ENCODE measurements around the gene CIDEB. TPM values are rescaled to one million over a fixed set of nuclear protein-coding genes. Genes with fewer than 3 reads are reported as not detected.
A peak's percentile ranks its signal among the peaks of the same experiment; 100 is the strongest.

CIDEB gene
- total RNA-seq, 1 donor from 2014 or later: not detected

DNA sequence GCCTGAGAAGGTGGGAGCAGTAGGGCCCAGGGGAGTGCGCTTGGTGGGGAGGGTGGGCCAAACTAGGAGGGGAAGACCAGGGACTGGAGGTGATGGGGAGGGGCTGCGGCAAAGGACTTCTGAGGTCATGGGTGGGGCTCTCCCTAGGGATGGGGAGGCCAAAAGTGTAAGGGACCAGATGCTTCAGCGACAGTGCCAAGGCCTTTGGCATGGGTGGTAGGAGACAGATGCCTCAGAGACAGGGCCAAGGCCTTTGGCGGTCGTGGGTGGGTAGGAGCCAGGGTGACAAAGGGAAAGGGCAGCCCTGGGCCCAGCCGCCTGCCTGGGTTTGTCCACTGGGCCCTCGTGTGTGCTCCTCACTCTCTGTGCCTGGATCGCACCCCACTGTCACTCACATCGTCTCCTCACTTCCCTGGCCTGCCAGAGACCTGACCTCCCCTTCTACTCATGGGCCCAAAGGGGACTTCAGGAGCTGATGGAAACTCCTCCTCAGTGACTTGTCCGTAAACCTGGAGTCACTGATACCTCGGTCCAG, 23.2 kb downstream of the CIDEB start:
- TF ChIP-seq, protein P1, sequence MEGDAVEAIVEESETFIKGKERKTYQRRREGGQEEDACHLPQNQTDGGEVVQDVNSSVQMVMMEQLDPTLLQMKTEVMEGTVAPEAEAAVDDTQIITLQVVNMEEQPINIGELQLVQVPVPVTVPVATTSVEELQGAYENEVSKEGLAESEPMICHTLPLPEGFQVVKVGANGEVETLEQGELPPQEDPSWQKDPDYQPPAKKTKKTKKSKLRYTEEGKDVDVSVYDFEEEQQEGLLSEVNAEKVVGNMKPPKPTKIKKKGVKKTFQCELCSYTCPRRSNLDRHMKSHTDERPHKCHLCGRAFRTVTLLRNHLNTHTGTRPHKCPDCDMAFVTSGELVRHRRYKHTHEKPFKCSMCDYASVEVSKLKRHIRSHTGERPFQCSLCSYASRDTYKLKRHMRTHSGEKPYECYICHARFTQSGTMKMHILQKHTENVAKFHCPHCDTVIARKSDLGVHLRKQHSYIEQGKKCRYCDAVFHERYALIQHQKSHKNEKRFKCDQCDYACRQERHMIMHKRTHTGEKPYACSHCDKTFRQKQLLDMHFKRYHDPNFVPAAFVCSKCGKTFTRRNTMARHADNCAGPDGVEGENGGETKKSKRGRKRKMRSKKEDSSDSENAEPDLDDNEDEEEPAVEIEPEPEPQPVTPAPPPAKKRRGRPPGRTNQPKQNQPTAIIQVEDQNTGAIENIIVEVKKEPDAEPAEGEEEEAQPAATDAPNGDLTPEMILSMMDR (IDR thresholded peaks at IDR 0.05): no peak
- H3K9me3 Mint-ChIP-seq (ENCODE audit: low read depth): no peaks in the 10 kb centered on the region
- H3K4me3 Mint-ChIP-seq (ENCODE audit: unreplicated experiment): no peak overlapping the region
- H3K27ac Mint-ChIP-seq (ENCODE audit: unreplicated experiment): no peak overlapping the region
- H3K36me3 Mint-ChIP-seq (ENCODE audit: low read depth): no peaks in the 10 kb centered on the region
- no peaks in the 10 kb centered on the region for H3K27me3 Mint-ChIP-seq (ENCODE audit: low read depth)
- peak; percentile 73 for DNase-seq (ENCODE audit: low spot score)
- H3K4me1 Mint-ChIP-seq (ENCODE audit: low read depth): peaks cover 8% of the 10 kb centered on the region

DNA sequence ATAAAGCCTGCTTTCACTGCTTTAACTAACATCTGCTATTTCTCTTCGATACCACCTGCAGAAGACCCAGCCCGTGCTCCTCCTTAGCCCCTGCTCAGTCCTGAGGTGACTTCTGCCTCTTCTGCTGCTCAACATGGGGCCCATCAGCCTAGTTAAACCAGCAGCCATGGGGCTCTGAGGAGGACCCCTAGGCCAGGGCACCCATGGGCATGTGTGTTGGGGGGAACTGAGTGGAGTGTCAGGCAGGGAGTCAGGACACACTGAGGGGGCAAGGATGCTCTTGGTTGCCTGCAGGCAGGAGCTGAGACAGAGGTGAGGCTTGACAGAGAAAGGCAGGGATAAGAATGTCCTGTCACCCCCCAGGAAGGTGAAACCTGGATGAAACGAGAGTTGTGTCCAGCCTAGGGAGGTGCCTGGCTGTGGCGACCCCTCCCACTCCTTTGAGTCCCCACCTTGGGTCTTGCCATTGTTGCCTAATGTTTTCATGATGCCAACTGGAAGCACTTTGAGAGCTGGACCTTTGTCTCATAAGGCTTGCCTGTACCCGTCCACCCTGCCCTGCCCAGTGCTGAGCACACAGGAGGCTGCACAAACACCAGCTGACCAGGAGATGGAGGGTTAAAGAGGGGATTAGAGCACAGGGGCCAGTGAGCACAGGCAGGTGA, 23.8 kb downstream of the CIDEB start:
- no peak overlapping the region for H3K4me3 Mint-ChIP-seq (ENCODE audit: unreplicated experiment)
- peak; percentile 59 for DNase-seq (ENCODE audit: low spot score)
- peaks cover 8% of the 10 kb centered on the region for H3K4me1 Mint-ChIP-seq (ENCODE audit: low read depth)
- H3K9me3 Mint-ChIP-seq (ENCODE audit: low read depth): no peaks in the 10 kb centered on the region
- no peaks in the 10 kb centered on the region for H3K36me3 Mint-ChIP-seq (ENCODE audit: low read depth)
- TF ChIP-seq, protein P1 (IDR thresholded peaks at IDR 0.05): no peak
- no peaks in the 10 kb centered on the region for H3K27me3 Mint-ChIP-seq (ENCODE audit: low read depth)
- H3K27ac Mint-ChIP-seq (ENCODE audit: unreplicated experiment): no peak overlapping the region

DNA sequence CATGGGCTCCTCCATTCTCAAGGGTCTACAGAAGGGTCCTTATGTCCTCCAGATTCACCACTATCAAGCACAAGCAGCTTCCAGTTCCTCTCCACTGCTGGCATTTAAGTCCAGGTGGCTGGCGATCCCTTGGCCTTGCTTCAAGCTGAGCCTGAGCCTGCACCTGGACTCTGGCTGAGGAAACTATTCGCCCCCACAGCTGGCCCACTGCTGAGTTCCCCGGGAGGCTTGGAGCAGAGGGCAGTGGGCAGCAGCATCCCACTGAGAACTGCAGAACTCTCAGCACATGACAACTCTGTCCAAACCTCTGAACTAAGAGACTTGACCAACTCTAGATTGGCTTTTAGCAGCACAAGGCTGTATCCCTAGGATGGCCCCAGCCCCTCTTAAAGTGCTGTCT, 25.0 kb downstream of the CIDEB start:
- Mint-ChIP-seq H3K27me3 (ENCODE audit: low read depth) (no peaks in the 10 kb centered on the region), H3K4me1 (ENCODE audit: low read depth) (peaks cover 8% of the 10 kb centered on the region), H3K4me3 (ENCODE audit: unreplicated experiment) (no peak overlapping the region), H3K27ac (ENCODE audit: unreplicated experiment) (no peak overlapping the region), H3K9me3 (ENCODE audit: low read depth) (no peaks in the 10 kb centered on the region), H3K36me3 (ENCODE audit: low read depth) (no peaks in the 10 kb centered on the region)
- TF ChIP-seq, protein P1 (IDR thresholded peaks at IDR 0.05): no peak
- peak; percentile 51 for DNase-seq (ENCODE audit: low spot score)

DNA sequence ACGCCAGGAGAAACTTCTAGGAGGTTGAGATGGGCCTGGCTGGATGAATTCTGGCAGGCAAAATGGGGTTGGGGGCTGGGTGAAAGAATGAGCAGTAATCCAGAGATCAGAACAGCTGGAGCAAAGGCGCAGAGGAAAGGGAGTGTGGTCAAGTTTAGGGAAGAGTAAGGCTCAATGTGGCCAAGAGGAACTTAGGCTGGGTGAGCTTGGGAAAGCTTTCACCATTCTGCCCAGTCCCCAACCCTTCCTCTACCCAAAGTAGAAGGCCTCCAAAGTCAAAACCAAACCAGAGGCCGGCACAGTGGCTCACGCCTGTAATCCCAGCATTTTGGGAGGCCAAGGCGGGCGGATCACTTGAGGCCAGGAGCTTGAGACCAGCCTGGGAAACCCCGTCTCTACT, 26.1 kb downstream of the CIDEB start:
- no peak overlapping the region for H3K4me3 Mint-ChIP-seq (ENCODE audit: unreplicated experiment)
- no peaks in the 10 kb centered on the region for H3K27me3 Mint-ChIP-seq (ENCODE audit: low read depth)
- no peaks in the 10 kb centered on the region for H3K9me3 Mint-ChIP-seq (ENCODE audit: low read depth)
- H3K27ac Mint-ChIP-seq (ENCODE audit: unreplicated experiment): no peak overlapping the region
- TF ChIP-seq, protein P1 (IDR thresholded peaks at IDR 0.05): no peak
- peaks cover 8% of the 10 kb centered on the region for H3K4me1 Mint-ChIP-seq (ENCODE audit: low read depth)
- H3K36me3 Mint-ChIP-seq (ENCODE audit: low read depth): no peaks in the 10 kb centered on the region
- peak; percentile 10 for DNase-seq (ENCODE audit: low spot score)

DNA sequence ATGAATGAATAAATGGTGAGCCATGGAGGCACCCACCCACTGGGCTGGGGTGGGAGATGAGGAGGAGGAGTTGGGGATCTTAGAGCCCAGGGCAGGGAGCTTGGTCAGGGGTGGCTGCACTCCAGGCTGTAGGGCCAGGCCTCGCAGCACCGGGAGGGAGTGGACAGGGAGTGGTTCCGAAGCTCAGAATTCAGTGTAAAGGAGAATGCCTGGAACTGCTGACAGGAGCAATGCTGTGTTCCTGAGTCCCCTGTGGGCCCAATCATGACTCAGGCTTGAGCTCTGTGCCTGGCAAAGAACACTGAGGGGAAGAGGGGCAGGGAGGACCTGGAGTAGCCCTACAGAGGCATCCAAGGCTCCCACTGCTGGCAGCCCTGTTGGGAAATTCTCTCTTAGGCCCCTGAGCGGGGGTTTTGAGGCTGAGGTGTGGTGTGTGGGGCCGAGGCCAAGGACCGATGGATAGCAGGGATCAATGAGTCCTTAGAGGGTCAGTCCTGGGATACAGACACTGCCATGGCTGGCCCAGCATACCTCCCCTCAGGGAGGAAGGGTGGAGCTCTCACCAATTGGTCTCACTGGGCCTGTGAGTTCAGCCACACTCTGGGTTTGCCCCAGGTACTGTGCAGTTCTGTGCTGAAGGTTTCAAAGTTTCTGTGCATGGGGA, 26.8 kb downstream of the CIDEB start:
- Mint-ChIP-seq H3K27ac (ENCODE audit: unreplicated experiment) (no peak overlapping the region), H3K27me3 (ENCODE audit: low read depth) (no peaks in the 10 kb centered on the region), H3K36me3 (ENCODE audit: low read depth) (no peaks in the 10 kb centered on the region), H3K4me3 (ENCODE audit: unreplicated experiment) (no peak overlapping the region), H3K4me1 (ENCODE audit: low read depth) (peaks cover 8% of the 10 kb centered on the region), H3K9me3 (ENCODE audit: low read depth) (no peaks in the 10 kb centered on the region)
- peak; percentile 52 for DNase-seq (ENCODE audit: low spot score)
- TF ChIP-seq, protein P1 (IDR thresholded peaks at IDR 0.05): no peak
